HG02763 (cell line): ENCODE data around the gene HCRTR1.
A peak's percentile ranks its signal among the peaks of the same experiment; 100 is the strongest.

Experiments
- ATAC-seq: cut with Tn5 transposase; IDR thresholded peaks from one replicate; pipeline ENCODE4 v1.9.1; 2021; ENCODE audit warnings: mild to moderate bottlenecking, moderate library complexity; ENCODE audit not compliant: unreplicated experiment

The HCRTR1 gene

GRCh38 chr1:31625561-31626222, 8.2 kb downstream of the HCRTR1 start:
- ATAC-seq = no peak

DNA sequence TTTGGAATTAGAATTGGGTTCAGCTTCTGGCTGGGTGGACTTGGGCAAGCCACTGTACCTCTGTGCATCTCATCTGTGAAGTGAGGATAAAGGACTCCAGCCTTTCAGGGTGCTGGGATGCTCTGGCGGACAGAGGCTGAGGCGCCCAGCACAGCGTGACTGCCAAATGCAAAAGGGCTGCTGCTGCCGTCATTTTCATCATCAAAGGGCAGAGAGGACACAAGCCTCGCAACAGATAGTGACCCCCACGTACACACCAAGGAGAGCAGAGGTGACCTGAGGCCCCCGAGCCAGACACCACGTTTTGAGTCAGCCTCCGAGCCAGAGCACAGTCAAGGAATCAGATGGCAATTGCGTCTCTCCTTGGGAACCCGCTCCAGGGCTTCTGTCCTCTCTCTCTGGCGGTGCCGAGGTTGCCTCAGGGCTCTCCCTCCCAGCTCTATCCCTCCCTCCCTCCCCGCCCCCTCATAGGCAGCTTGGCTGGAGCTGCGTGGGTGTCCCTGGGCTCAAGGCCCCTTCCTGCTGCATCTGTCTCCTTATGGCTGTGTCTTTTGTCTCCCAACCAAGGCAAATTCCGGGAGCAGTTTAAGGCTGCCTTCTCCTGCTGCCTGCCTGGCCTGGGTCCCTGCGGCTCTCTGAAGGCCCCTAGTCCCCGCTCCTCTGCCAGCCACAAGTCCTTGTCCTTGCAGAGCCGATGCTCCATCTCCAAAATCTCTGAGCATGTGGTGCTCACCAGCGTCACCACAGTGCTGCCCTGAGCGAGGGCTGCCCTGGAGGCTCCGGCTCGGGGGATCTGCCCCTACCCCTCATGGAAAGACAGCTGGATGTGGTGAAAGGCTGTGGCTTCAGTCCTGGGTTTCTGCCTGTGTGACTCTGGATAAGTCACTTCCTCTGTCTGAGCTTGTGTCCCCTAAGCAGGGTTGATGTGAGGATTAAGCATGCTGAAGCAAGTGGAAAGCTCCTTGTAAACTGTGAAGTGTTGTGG, 9.0 kb downstream of the HCRTR1 start:
- no peak for ATAC-seq

GRCh38 chr1:31627301-31627929, 9.9 kb downstream of the HCRTR1 start:
- no peak for ATAC-seq

DNA sequence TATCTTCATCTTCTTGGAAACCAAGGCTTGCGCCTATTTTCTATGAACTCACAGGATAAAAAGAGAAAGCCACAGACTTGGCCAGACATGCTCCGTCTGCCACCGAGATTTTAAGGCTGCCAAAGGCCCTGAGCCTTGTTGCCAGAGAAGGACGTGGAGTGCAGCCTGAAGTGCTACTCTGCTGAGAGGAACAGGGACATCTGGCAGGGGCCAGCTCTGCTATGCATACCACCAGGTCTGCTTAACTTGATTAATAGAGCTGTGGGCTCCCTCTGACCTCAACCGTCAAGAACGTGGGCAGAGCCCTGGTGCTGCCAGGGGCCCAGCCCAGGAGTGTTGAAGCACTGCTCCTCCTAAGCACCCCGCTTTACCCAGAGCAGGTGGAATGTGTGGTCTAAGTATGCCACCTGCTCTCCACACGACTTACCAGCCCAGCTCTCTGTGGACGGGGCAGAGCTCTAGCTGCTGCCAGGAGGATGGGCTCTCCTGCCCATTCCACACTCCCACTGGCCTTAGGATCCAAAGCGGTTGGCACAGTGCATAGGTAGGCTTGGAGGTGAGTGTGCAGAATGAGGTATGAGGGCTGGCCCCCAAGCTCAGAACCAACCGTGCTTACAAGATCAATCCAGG, 10.6 kb downstream of the HCRTR1 start:
- no peak for ATAC-seq

DNA sequence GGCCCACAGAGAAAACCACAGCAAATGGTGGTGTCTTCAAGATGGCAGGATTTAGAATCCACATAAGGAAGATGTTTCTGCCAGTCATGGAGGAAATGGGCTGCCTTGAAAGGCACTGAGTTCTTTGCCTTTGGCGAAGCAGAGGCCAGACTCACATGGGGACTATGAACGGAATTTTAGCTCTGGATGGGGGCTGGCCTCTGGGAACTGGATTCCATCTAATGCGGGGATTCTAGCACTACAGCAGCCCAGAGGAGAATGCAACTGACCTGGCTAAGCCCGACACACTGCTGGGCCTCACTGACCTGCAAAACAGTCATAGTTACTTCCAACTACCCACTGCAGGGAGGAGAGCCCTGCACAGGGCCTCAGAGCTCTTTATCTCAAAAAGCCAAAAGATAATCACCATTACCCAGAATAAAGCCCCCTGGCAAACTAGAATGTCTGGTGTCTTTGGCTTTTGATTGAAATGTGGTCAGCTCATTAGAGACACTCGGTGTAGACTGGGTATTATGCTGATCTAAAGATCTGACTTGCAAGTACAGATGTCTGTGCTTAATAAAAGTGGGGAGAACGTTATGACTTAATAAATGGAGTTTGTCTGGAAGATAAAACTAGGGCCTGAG, 11.6 kb downstream of the HCRTR1 start:
- no peak for ATAC-seq

DNA sequence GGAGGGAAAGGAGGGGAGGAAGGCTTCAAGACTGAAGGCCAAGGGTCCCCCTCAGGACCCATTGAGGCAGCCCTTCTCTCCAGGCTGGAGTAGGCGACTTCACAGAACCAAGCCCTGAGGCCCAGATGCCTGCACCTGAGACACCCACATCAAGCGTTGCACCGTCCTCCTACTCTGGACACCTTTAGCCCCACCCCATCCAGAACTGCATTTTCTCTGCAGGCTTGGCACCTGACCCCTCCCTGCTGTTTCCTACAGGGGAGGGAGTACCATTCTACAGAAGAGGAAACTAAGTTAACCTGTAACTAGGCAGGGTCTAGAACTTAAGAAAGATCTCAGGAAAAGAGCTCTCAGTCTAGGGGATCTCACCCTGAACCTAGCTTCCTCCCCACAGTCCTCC, 15.2 kb downstream of the HCRTR1 start:
- ATAC-seq = no peak

GRCh38 chr1:31633117-31633516, 15.6 kb downstream of the HCRTR1 start:
- ATAC-seq = no peak

GRCh38 chr1:31637915-31638673, 20.6 kb downstream of the HCRTR1 start:
- ATAC-seq = no peak

- ATAC-seq = no peak
Measured at GRCh38 chr1:31639543-31639942, 22.1 kb downstream of the HCRTR1 start.

- no peak for ATAC-seq
Measured at GRCh38 chr1:31640179-31640578, 22.7 kb downstream of the HCRTR1 start.

DNA sequence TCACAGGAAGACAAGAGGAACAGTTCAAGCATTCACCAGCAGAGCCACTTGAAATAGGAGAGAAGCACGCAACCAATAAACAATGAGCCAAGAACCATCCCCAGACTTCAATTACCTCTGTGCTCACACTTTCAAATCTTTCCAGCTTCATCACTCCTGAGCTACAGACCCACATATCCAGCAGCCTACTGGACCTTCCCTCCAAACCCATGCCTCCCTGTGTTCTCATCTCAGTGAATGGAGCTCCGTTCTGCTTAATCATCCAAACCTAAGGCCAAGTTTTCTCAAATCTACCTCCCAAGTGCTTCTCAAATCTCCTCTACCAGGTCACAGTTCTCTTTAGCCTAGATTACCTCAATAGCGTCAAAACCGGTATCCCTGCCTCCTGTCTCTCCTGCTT, 23.5 kb downstream of the HCRTR1 start:
- ATAC-seq = no peak

- ATAC-seq = no peak
Measured at GRCh38 chr1:31642366-31642765, 24.9 kb downstream of the HCRTR1 start.

DNA sequence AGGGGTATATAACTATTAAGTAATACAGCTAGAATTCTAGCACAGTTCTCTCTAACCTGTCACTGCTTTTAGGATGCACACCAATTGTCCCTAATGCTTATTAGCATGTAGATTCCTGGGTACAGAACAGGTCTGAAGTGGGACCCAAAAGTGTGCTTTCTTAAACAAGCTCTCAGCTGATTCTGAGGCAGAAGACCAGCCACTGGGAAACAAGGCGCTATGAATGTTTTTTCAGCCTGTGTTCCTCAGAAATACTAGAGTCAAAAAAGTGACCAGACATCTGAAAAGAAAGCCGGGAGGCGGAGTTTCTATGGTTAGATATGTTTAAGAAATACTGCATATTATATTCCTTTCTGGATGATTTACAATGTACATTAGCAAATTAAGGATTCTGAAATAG, 25.4 kb downstream of the HCRTR1 start:
- ATAC-seq = no peak

GRCh38 chr1:31643976-31644559, 26.6 kb downstream of the HCRTR1 start:
- no peak for ATAC-seq

GRCh38 chr1:31644560-31645273, 27.2 kb downstream of the HCRTR1 start, which contains the start of gene PEF1:
TSS of gene PEF1 (minus strand) at chr1:31644876. CDS start at chr1:31644864, 12 bp downstream.
- ATAC-seq = peak; percentile 89

GRCh38 chr1:31645274-31645568, 27.7 kb downstream of the HCRTR1 start:
- no peak for ATAC-seq

DNA sequence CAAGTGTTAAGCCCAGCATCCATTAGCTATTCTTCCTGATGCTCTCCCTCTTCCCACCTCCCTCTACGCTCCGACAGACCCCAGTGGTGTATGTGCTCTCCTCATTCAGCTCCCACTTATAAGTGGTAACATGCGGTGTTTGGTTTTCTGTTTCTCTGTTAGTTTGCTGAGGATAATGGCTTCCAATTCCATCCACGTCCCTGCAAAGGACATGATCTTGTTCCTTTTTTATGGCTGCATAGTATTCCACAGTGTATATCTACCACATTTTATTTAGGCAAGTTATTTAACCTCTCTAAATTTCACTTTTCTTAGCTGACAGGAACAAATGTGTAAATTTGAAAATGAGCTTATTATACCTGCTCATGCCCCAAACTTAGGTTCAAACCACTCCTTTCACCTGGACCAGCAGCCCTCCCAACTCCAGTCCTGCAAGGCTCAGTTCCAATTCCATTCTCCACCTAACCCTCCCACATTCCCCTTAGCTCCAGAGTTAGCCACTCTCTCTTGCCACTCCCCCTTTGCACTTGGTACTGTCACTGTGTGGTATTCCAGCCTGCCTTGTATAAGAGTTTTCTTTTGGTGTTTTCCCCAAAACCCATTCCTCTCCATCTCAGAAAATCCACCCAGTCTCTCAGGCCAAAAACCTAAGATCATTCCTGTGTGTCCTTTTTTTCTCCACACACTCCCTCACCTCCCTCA, 28.9 kb downstream of the HCRTR1 start:
- ATAC-seq = no peak

- no peak for ATAC-seq
Measured at GRCh38 chr1:31647106-31647505, 29.6 kb downstream of the HCRTR1 start.
